Measurements from ENCODE around the gene SYCP2.

The SYCP2 gene

GRCh38 chr20:59944726-59945125 lies 11.3 kb upstream of the SYCP2 start:
- DNase-seq: no peak

DNA sequence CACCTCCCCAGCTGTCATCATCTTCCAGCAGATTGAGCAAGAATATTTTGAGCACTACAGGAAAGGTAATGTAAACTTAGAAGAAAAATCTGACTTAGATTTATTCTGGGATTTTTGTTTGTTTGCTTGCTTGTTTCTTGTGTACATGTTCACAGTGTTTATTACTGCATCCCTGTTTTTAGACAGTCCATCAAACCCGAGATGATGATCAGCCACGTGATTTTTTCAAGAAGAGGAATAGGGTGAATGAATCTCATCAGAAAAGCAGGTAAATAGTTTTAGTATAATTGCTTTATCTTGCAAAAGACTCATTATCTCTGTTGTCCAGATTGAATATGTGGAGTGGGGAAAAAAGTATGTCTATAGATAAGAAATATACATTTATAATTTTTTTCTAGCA lies 8.8 kb upstream of the SYCP2 start:
- no peak for DNase-seq

DNA sequence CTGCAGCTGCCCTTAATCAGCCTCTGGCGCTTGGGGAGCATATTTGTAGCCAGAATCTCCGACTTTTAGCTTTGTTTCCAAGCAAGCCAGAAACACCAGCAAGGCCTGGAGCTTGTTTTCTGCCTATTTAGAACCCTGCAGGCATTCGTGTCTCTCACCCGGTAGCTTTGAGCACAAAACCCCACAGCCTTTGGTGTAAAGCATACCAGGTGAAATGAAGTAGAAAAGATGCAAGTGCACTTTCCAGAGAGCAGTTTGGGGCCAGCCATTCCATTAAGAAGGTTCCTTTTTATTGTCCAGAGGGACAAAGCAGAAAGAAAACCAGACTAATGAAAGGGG lies 7.5 kb upstream of the SYCP2 start:
- no peak for DNase-seq

- DNase-seq: peak; percentile 95
Measured at GRCh38 chr20:59940129-59940955, 6.9 kb upstream of the SYCP2 start, which contains the start of the genes FAM217B and PPP1R3D. FAM217B (plus strand) TSS chr20:59940389; CDS start chr20:59943944, 3,555 bp downstream. PPP1R3D (minus strand) TSS chr20:59940305; CDS start chr20:59939931, 374 bp downstream.

DNA sequence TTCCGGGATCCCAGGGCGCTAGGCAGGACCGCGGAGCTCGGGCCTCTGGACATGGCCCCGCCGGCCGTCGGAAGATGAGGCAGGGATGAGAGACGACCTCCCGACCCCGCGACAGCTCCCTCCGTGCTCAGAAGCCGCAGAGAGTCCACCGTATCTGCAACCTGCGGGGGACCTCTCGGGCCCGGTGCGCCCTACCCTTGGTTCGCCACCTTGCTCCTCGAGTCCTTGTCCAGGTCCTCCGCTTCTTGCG lies 6.4 kb upstream of the SYCP2 start:
- DNase-seq: no peak

GRCh38 chr20:59939052-59939878 lies 5.8 kb upstream of the SYCP2 start:
- no peak for DNase-seq

DNA sequence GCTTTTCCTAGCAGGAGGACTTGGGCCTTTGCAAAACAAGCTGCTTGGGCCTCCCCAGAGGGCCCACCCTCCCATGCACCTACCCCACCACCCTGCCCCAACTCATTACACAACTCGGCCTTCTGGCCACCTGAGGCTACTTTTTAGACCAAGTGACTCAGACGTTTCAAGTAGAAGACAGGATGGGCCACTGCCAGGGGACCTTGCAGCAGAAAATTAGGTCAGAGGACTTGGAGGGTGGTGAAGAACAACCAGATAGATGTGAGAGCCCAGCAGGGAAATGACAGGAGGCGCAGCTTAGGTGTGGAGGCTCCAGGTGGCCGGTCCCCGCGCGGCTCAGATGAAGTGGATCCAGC lies 5.2 kb upstream of the SYCP2 start:
- no peak for DNase-seq

GRCh38 chr20:59938221-59938620 lies 4.8 kb upstream of the SYCP2 start:
- DNase-seq: no peak

DNA sequence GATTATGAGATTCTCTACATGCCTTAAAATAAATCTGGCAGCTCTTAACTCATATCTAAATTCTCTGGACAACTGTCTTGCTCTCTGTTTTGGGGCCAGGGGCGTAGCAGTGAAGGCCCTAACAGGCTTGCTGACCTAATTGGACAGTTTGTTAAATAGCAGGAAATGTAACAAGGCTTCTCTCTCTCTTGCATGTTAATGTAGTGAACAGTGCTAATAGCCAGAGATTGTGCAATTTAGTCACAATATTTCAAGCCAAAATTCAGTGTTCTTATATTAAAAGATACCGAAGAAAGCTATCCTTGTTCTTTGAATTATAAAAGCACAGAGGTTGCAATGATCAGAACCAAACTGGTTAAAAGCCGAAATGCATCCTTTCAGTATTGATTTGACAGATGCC lies 3.7 kb upstream of the SYCP2 start:
- no peak for DNase-seq

DNA sequence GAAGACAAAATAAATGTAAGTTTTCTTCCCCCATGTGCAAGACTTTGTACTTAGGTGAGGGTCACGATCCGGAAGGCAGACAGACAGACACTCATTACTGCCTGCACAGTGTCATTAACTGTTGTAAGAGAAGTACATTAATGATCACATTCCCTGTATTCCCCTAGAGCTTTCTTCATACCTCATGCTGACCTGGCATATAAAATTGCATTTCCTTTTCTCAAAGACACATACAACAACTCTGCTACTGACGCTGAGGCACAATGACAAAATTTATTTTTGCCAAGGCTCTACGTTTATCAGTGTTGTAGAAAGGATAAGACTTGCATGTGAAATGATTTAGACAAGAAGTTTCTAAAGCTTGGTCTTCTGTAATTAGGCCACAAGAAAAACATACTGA lies 3.0 kb upstream of the SYCP2 start:
- DNase-seq: no peak

DNA sequence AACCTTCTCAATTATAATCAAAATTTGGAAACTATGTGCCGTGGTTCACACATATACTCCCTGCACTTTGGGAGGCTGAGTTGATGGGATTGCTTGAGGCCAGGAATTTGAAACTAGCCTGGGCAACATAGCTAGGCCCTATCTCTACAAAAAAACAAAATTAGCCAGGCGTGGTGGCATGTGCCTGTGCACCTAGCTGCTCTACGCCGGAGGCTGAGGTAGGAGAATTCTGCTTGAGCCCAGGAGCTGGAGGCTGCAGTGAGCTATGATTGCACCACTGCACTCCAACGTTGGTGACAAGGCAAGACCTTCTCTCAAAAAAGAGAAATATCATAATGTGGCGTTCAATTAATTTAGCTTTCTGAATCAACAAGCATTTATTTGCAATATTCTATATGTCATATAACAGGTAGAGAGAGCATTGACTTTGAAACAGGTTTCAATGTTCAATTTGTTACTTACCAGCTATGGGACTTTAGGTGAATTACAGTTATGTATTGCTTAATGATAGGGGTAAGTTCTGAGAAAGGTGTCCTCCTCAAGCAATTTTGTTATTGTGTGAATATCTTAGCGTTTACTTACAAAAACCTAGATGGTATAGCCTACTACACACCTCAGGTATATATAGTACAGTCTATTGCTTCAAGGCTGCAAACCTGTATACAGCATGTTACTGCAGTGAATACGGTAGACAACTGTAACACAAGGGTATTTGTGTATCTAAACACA lies 2.2 kb upstream of the SYCP2 start:
- no peak for DNase-seq

DNA sequence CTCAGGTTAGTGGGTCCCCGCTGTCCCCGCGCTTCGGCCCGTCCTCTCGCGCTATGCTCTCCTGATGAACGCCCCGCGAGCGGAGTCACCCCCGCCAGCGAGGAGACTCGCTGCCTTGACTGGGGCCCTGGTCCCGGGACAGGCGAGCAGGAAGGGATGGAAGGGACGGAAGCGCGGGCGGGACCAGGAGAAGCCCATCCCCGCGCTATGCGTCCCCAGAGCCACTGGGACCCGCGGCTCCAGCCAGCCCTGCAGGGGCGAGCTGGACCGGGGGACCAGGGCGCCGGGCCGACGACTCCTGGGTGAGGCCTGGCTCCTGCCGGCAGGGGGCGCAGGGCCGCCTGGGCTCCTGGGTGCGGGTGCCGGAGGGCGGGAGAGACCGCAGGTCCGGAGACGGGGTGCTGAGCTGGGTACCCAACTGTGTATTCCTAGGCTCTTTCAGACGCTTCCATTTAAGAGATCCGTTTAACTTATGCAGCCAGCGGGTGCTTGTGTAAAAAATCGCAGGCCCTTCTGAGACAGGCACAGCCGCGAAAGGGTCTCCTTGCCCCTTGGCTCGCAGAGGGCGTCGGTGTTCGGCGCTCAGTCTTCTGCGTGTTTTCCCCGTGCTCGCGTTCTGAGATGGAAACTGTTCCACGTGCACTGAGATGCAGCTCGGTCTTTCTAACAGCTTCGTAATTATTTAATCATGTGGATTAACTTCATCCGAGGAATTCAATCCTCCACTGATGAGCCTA lies 580 bp upstream of the SYCP2 start:
- DNase-seq: peak; percentile 48

DNA sequence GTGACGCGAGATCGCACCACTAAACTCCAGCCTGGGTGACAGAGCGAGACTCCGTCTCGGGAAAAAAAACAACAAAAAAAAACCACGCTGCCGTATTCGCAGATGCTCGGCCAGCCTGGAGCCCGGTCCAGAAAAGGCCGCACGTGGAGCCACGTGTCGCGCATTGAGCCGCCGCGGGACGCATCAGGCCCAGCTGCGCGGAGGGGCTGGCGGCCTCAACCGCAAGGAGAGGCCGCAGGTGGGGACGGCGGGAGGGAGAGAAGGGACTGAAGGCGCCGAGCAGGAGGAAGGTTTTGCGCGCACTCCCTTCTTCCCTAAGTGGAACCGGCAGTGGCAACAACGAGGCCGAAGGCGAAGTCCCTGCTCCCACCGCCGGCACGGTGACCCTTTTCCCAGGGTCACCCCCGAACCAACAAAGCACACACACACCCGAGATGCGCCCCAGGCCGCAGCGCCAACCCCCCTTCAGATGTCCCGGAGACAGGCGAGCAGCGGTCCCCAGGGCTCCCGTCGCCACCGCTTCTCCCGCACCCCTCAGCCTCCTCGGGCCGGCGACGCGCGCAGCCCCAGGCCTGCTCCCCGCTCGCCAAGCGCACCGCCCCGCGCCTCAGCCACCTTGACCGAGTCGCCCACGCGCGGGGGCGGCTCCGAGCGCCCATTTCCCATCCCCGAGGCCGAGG lies 681 bp downstream of the SYCP2 start:
- no peak for DNase-seq

DNA sequence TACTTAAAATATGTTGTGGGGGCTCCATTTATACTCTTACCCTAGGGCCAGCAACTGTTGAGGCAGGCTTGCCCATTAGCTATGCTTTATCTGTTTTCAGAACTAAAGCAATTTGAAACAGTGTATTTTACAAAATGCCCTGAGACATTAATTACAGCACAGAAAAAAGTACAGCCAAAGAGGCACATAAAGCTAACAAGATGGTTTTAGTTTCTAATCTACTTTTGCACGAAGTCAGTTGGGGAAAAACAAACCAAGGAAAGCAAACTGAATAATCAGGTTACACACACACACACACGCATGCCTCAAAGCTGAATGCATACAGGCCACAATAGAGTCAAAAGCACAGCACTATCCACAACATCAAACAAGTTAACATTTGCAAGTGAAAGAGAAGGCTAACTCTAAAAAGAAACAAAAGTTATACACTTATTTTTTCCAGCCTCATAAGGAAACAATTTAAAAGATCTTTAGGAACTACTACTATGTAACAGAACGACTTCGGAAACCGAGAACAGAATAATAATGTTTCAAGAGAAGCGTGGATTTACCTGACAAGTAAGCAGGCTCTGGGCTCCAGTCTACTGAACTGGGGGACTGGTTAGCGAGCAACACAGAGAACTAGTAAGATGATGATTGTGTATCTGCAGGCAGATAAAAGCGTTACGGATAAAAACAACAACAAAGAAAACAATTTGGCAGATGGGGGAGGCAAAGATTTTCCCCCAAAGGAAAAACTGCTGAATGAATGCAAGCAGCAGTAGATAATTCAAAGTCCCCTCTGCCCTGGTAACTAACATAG lies 1.7 kb downstream of the SYCP2 start:
- no peak for DNase-seq

DNA sequence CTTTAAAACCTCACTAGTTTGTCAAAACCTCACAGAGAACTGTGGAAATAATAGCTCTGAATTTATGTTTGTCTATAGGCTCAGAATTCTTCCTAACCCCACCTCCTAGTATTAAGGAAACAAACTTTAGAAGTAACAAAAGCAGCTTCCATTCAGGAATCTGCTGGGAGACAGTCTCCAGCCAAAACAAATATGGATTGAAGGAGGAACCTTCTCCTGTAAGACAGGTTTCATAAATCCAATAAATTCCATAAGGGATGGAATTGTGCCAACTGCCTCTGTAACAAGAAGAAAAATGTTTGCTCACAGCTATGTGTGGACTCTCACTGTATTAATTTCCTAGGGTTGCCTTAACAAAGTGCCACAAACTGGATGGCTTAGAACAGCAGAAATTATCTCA lies 7.5 kb downstream of the SYCP2 start:
- DNase-seq: no peak

GRCh38 chr20:59925359-59925758 lies 8.1 kb downstream of the SYCP2 start:
- no peak for DNase-seq

GRCh38 chr20:59923514-59923913 lies 9.9 kb downstream of the SYCP2 start:
- DNase-seq: no peak

DNA sequence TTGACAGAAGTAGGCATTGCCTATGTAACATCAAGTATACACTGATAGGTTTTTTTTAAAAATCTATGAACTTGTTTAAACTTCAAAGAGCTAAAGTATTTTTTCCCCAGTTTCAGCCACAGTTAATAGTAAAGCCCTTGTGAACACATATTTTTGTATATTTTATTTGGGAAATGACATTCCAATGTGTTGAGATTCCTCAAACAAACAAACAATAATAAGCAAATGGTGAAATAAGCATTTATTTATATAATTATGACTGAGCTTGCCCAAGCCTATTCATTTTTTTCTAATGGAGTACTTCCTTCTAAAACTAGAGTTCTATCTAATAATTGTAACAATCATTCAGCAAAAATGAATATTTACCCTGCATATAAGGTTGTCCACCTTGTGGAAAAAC lies 12.5 kb downstream of the SYCP2 start:
- no peak for DNase-seq

- DNase-seq: no peak
Measured at GRCh38 chr20:59912609-59913008, 20.8 kb downstream of the SYCP2 start.

GRCh38 chr20:59911041-59911440 lies 22.4 kb downstream of the SYCP2 start:
- no peak for DNase-seq

GRCh38 chr20:59908855-59909254 lies 24.6 kb downstream of the SYCP2 start:
- no peak for DNase-seq

DNA sequence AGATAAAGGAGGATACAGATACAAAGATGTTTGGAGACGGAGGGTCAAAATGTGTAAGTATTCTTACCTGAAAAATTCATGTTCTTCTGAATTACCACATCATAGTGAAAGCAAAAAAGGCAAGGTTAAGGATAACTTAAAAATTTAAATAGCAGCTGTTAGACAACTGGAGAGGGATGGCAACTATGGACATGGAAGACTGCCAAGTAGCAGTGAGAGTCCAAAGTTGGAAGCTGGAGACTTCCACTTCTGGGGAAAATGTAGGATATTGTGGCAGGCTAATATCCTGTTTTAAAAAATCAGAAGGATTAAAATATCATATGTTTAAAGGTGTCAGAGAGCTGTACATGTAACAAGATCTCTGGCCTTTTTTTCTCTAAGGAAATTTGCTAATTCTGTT lies 29.8 kb downstream of the SYCP2 start:
- no peak for DNase-seq
